Subcutaneous adipose tissue (tissue), 4 donors: ENCODE data around the gene PDLIM7. TPM values are rescaled to one million over a fixed set of nuclear protein-coding genes. Genes with fewer than 3 reads are reported as not detected.

ENCODE experiments used
- CTCF ChIP-seq: fragments of 450-650 bp; IDR thresholded peaks from one replicate; pipeline ENCODE4 v1.5.1; 2016; ENCODE audit warnings: low read depth, mild to moderate bottlenecking, control low read depth, antibody characterized with exemption, moderate library complexity
- total RNA-seq, 4 donors: library from RNA; depleted of rRNA; stranded (reverse); fragments of >200 nt; gene quantifications; one replicate each; pipeline ENCODE4 v1.1.0, GENCODE V29; 2016

The PDLIM7 gene
- total RNA-seq, 4 donors from 2014 or later, result 11.2 to 43.1 (median 16.6) TPM

DNA sequence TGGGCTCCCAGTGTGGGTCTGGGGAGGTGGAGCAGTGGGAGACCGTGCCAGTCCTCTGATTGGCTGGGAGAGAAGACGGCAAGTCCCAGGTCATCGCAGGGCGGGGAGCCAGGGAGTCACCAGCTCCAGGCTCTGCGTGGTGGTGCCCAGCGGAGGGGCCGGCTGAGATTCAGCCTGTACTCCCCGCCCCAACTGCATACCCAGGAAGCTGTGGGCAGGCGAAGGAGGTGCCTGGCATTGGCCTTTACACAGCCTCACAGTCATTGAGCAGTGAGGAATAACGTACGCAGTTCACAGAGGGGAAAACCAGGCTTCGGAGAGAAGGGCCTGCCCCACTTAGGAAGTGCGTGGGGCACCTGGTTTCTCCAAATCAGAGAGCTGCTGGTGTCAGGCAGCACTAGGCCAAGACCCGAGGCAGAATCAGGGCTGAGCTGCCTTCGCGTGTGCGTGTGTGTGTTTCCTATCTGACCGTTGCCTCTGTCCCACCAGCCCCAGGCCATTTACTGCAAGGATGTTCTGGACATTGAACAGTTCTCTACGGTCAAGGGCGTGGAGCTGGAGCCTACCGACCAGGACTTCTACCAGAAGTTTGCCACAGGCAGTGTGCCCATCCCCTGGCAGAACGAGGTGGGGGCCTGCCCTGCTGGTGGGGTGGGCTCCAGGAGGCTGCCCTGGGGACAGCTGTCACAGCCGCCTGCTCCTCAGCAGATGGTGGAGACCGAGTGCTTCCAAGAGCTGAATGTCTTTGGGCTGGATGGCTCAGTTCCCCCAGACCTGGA, 57.0 kb downstream of the PDLIM7 start:
- TF ChIP-seq CTCF, result no peak

- no peak for TF ChIP-seq CTCF
These were observed 57.8 kb downstream of the PDLIM7 start for GRCh38 chr5:177439518-177440053.

GRCh38 chr5:177438468-177438867, 58.9 kb downstream of the PDLIM7 start:
- TF ChIP-seq CTCF, result no peak

DNA sequence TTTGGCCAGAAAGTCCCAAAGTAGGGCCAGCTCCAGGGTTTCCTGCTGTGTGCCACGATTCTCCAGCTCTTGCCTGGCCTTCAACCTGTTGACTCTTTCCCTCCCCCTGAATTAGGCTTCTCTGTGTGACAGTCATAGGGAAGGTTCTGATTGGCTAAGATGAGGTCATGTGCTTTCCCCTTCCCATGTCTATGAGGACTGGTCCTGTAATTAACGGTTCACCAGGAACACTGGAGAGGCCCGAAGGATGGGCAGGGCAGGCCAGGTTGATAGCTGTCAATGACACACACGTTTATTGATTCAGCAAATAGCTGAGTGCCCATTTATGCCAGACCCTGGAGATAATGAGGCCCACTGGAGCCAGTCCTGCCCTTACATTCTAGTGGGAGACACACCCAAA, 59.8 kb downstream of the PDLIM7 start:
- no peak for TF ChIP-seq CTCF

DNA sequence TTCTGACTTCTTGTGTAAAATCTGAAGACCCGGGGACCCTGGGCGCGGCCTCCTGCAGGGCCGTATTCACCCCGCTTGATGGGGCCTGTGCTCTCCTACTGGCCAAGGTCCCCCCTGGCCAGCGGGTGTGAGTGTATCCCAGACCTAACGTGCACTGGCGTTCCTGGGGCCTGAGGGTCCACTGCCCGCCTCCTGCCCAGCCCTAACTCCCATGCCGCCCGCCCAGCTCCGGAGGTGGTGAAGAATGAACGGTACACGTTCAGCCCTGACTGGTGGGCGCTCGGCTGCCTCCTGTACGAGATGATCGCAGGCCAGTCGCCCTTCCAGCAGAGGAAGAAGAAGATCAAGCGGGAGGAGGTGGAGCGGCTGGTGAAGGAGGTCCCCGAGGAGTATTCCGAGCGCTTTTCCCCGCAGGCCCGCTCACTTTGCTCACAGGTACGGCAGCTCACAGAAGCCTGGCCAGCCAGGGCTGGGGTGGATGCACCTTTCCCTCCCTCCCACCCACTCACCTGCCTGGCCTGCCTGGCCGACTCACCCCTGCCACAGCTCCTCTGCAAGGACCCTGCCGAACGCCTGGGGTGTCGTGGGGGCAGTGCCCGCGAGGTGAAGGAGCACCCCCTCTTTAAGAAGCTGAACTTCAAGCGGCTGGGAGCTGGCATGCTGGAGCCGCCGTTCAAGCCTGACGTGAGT, 61.4 kb downstream of the PDLIM7 start:
- TF ChIP-seq CTCF, result no peak

DNA sequence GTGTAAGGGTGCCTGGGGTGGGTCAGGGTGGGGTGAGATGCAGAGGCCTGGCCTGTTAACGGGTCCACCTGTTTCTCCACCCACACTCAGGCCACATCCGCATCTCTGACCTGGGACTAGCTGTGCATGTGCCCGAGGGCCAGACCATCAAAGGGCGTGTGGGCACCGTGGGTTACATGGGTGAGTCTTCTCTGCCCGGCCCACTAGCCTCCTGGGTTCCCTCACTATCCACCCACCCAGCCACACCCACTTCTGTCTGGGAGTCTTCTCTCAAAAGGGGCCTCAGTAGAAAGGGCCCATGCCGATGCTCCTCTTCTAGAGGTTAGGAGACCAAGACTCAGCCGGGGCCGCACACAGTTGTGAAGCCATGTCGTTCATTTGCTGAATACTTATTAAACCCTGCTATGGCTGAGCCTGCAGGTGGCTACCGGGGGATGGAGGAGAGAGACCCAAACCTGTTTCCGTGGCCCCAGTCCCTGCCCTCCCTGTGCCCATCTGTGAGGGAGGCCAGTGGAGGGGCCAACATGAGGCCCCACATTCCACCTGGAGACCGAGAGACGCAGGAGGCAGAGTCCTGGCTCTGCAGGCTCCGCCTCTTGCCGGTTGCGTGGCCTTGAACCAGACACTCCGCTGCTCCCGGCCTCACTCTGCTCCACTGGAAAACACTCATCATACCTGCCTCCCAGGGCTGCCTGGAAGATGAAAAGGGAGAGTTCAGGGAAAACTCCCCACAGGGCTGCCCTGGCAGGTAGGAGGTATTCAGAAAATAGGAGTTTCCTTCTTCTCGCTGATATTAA, 62.3 kb downstream of the PDLIM7 start:
- TF ChIP-seq CTCF, result no peak
